GM21786 (cell line): ENCODE results near the gene PRSS21.

Experiments
- ATAC-seq: cut with Tn5 transposase; IDR thresholded peaks from one replicate; pipeline ENCODE4 v1.9.1; 2021; ENCODE audit not compliant: unreplicated experiment

The PRSS21 gene

GRCh38 chr16:2779151-2779920 is 37.7 kb upstream of the PRSS21 start:
- ATAC-seq: no peak

GRCh38 chr16:2779978-2780898 is 36.8 kb upstream of the PRSS21 start:
- no peak for ATAC-seq

GRCh38 chr16:2782583-2783351 is 34.3 kb upstream of the PRSS21 start:
- no peak for ATAC-seq

GRCh38 chr16:2783581-2784357 is 33.3 kb upstream of the PRSS21 start:
- no peak for ATAC-seq

GRCh38 chr16:2784358-2785100 is 32.5 kb upstream of the PRSS21 start:
- no peak for ATAC-seq

- ATAC-seq: no peak
Observed at GRCh38 chr16:2785101-2785991, 31.7 kb upstream of the PRSS21 start.

- ATAC-seq: no peak
Observed at GRCh38 chr16:2786061-2786825, 30.8 kb upstream of the PRSS21 start.

- ATAC-seq: no peak
Observed at GRCh38 chr16:2786826-2787151, 30.2 kb upstream of the PRSS21 start.

GRCh38 chr16:2787406-2787805 is 29.6 kb upstream of the PRSS21 start, which contains the start of gene PRSS33:
TSS of gene PRSS33 (minus strand) at chr16:2787560. CDS start at chr16:2786547, 1,013 bp downstream.
- no peak for ATAC-seq

GRCh38 chr16:2787961-2788360 is 29.1 kb upstream of the PRSS21 start:
- ATAC-seq: no peak

GRCh38 chr16:2790631-2791030 is 26.4 kb upstream of the PRSS21 start:
- no peak for ATAC-seq

GRCh38 chr16:2791174-2791573 is 25.9 kb upstream of the PRSS21 start:
- no peak for ATAC-seq

- no peak for ATAC-seq
Observed at GRCh38 chr16:2792940-2793339, 24.1 kb upstream of the PRSS21 start.

- no peak for ATAC-seq
Observed at GRCh38 chr16:2795395-2796143, 21.5 kb upstream of the PRSS21 start.

GRCh38 chr16:2798723-2799204 is 18.3 kb upstream of the PRSS21 start:
- no peak for ATAC-seq

- ATAC-seq: no peak
Observed at GRCh38 chr16:2799205-2799858, 17.7 kb upstream of the PRSS21 start.

- ATAC-seq: no peak
Observed at GRCh38 chr16:2799859-2800226, 17.2 kb upstream of the PRSS21 start.
